Measurements from ENCODE around the gene TOMT.
"Not testable (repeated sequence)": the region's sequence is repeated elsewhere in the genome, so short reads cannot be mapped to it uniquely, and the experiment has no call there.

Gene TOMT

DNA sequence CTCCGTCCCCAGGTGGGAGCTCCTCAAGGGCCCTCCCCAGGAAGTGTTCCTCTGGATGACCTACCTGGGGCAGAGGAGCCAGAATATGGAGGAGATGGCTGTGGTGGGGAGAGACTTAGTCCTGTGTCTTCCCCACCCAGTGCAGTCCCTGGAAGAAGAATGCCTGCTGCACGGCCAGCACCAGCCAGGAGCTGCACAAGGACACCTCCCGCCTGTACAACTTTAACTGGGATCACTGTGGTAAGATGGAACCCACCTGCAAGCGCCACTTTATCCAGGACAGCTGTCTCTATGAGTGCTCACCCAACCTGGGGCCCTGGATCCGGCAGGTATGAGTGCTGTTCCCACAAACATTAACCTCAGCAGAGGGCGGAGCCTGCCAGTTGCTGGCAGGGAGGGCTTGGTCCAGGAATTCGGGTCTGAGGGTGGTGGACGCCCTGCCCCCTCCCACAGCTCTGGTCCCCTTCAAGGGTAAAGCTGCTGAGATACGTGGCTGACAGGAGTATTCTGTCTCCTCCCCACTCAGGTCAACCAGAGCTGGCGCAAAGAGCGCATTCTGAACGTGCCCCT lies 33.2 kb downstream of the TOMT start:
- DNase-seq (ENCODE audit: extremely low read depth, low read depth): no peak

DNA sequence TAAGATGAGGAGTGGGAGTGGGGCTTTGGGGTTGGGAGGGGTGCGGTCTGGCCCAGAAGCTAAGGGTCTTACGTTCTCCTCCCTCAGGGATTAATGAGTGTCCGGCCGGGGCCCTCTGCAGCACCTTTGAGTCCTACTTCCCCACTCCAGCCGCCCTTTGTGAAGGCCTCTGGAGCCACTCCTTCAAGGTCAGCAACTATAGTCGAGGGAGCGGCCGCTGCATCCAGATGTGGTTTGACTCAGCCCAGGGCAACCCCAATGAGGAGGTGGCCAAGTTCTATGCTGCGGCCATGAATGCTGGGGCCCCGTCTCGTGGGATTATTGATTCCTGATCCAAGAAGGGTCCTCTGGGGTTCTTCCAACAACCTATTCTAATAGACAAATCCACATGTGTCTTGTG lies 33.8 kb downstream of the TOMT start:
- TF ChIP-seq, protein P1, sequence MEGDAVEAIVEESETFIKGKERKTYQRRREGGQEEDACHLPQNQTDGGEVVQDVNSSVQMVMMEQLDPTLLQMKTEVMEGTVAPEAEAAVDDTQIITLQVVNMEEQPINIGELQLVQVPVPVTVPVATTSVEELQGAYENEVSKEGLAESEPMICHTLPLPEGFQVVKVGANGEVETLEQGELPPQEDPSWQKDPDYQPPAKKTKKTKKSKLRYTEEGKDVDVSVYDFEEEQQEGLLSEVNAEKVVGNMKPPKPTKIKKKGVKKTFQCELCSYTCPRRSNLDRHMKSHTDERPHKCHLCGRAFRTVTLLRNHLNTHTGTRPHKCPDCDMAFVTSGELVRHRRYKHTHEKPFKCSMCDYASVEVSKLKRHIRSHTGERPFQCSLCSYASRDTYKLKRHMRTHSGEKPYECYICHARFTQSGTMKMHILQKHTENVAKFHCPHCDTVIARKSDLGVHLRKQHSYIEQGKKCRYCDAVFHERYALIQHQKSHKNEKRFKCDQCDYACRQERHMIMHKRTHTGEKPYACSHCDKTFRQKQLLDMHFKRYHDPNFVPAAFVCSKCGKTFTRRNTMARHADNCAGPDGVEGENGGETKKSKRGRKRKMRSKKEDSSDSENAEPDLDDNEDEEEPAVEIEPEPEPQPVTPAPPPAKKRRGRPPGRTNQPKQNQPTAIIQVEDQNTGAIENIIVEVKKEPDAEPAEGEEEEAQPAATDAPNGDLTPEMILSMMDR (IDR thresholded peaks at IDR 0.05; ENCODE audit: low read depth, low read length): no peak
- DNase-seq (ENCODE audit: extremely low read depth, low read depth): no peak

More for the DNA sequence above, 33.2 kb downstream of the TOMT start:
- TF ChIP-seq, protein P1 (IDR thresholded peaks at IDR 0.05; ENCODE audit: low read depth, low read length): no peak

DNA sequence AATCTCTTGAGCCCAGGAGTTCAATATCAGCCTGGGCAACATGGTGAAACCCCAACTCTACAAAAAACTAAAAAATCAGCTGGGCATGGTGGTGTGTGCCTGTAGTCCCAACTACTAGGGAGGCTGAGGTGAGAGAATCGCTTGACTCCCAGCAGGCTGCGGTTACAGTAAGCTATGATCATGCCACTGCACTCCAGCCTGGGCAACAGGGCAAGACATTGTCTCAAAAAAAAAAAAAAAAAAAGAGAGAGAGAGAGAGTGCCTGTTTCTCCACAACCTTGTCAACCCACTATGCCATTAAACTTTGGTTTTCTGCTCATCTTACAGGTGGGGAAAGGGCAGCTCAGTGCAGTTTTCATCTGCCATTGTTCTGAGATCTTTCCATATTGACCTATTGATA lies 34.9 kb downstream of the TOMT start:
- no peak for DNase-seq (ENCODE audit: extremely low read depth, low read depth)
- TF ChIP-seq, protein P1 (IDR thresholded peaks at IDR 0.05; ENCODE audit: low read depth, low read length): no peak

DNA sequence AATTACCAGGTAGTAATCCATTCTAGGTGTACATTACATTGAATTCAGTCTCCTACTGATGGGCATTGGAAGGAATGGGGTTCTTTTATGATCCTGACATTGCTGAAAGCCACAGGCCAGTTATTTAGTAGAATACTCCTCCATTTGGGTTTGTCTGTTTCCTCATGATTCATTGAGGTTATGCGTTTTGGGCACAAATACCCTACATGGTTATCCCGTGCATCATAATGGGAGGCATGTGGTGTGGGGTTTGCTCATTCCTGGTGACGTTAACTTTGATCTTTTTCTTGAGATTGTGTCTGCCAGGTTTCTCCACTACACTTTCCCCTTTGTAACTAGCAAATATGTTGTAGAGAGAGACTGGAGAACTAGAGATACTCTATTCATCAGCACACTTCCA lies 35.3 kb downstream of the TOMT start:
- TF ChIP-seq, protein P1 (IDR thresholded peaks at IDR 0.05; ENCODE audit: low read depth, low read length): no peak
- peak; percentile 43 for DNase-seq (ENCODE audit: extremely low read depth, low read depth)

DNA sequence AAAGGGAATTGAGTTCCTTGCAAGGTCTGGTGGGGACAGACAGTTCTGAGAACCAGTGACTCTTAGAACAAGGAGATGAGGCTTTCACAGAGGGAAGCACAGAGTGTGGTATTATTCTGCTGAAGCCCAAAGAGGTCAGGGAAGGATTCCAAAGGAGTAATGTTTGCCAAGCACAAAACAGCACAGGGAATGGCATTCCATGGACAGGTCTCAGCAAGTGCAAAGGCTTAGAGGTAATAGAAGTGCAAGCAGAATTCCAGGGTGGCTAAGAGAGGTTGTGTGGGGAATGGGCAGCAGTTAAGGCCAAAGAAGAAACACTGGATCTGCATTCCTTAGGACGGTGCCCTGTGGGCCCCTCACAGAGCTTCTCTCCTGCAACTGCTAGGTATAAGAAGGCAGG lies 36.4 kb downstream of the TOMT start:
- not testable (repeated sequence) for DNase-seq (ENCODE audit: extremely low read depth, low read depth)

DNA sequence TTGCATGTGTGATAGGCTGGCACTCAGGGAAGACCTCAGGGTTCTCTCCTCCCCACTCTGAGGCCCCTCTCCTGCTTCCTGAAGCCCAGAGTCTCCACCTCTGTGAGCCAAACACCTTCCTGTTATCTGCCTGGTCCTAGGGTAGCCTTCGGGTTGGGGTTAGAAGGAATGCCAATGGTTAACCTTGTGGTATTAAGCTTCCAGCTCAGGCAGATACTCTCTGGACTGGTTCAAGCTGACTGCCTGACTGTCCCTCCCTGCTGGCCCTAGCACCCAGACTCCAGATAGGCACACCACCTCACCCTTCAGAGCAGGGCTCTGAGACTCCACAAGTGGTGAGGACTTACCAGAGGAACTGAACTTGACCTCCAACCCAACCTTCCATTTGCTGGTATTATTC lies 36.8 kb downstream of the TOMT start:
- DNase-seq (ENCODE audit: extremely low read depth, low read depth): not testable (repeated sequence)

DNA sequence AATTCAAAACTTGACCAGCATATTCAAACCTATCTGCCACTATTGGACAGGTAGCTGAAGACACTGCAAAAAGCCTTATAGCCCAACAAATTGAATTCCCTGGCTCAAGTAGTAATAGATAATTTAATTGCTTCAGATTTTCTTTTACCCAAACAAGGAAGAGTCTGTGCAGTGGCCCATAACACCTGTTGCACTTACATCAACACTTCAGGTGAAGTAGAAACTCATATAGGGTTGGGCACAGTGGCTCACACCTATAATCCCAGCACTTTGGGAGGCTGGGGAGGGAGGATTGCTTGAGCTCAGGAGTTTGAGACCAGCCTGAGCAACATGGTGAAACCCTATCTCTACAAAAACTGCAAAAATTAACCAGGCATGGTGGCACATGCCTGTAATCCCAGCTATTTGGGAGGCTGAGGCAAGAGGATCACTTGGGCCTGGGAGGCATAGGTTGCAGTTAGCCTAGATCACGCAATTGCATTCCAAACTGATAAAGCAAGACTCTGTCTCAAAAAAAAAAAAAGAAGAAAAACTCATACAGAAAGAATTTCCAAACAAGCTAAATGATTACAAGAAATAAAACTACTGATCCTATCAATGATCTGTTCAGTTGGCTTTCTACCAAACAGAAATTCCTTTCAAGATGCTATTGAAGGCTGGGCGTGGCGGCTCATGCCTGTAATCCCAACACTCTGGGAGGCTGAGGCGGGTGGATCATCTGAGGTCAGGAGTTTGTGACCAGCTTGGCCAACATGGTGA lies 39.3 kb downstream of the TOMT start:
- TF ChIP-seq, protein P1 (IDR thresholded peaks at IDR 0.05; ENCODE audit: low read depth, low read length): no peak
- DNase-seq (ENCODE audit: extremely low read depth, low read depth): peak; percentile 54

DNA sequence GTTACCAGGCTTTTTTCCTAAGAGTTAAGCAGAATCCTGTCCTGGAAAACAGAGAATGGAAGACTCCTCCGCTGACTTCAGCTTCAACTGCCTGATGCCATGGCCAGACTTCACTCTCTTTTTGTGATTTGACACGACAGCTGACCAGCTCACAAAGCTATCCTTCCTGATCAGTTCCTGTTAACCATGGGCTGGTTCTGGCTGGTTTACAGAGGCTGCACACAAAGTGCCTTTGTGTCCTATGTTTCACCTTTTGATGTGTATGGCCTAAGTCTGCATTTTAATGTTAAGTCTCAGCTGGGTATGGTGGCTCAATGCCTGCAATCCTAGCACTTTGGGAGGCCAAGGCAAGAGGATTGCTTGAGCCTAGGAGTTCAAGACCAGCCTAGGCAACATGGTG lies 40.9 kb downstream of the TOMT start:
- DNase-seq (ENCODE audit: extremely low read depth, low read depth): no peak
- TF ChIP-seq, protein P1 (IDR thresholded peaks at IDR 0.05; ENCODE audit: low read depth, low read length): no peak

Data from AG09319 (cell line).